Measurements from ENCODE around the gene TOP1.

GRCh38 chr20:41131594-41132387 is 103.2 kb downstream of the TOP1 start:
- TF ChIP-seq CTCF (conservative IDR thresholded peaks at IDR 0.05; ENCODE audit: low read depth, low read length) (no peak), EZH2 (IDR thresholded peaks at IDR 0.05; ENCODE audit: borderline replicate concordance, low read depth, low read length, poor library complexity, severe bottlenecking) (no peak)
